ENCODE data around the gene TAF6L. TPM values are rescaled to one million over a fixed set of nuclear protein-coding genes. Genes with fewer than 3 reads are reported as not detected.

The TAF6L gene
- polyA plus RNA-seq, 3 donors = 5.1 to 35.5 (median 5.3) TPM

DNA sequence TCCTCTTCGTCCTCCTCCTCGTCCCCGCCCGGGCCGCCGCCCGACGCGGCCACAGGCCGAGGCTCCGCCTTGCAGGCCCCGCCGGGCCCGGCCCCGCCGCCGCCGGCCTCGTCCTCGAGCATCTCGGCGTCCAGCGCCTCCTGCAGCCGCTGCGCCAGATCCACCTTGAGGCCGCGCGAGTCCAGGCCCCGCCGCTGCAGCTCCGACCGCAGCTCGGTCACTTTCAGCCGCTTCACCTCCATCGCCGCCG lies 44.4 kb upstream of the TAF6L start:
- Histone ChIP-seq H3K4me1 (ENCODE audit: control insufficient read depth in 1 of 2, insufficient read depth in 2 of 2, low read length in 2 of 2) (peaks cover 36 to 45% of the 10 kb centered on the region in 2 donors), H3K27me3 (ENCODE audit: control insufficient read depth in 2 of 2, insufficient read depth in 2 of 2, low read length in 2 of 2) (no peaks in the 10 kb centered on the region), H4K20me1 (ENCODE audit: insufficient read depth, low read length) (peaks cover 55% of the 10 kb centered on the region), H2AFZ (ENCODE audit: insufficient read depth, low read depth, low read length, poor library complexity, severe bottlenecking) (peak overlapping the region; percentile 90), H3K27ac (ENCODE audit: low read depth in 1 of 2, low read length in 2 of 2) (peak overlapping the region; percentile 88 to 91), H3K36me3 (replicated peaks in 1 of 2; ENCODE audit: control insufficient read depth in 1 of 2, insufficient read depth in 2 of 2, low read length in 2 of 2) (peaks cover 29 to 35% of the 10 kb centered on the region in 2 donors), H3K9me3 (replicated peaks in 1 of 2; ENCODE audit: control insufficient read depth in 1 of 2, insufficient read depth in 1 of 2, low read length in 2 of 2) (no peaks in the 10 kb centered on the region), H3K9ac (ENCODE audit: insufficient read depth, low read length, poor library complexity, severe bottlenecking) (peak overlapping the region; percentile 91), H3K4me2 (replicated peaks; ENCODE audit: extremely low read depth, low read length, poor library complexity, severe bottlenecking) (peak overlapping the region; percentile 100), H3K4me3 (replicated peaks in 1 of 3; ENCODE audit: low read depth in 2 of 3, low read length in 3 of 3) (peak overlapping the region; percentile 84 to 97 (median 91)), H3K79me2 (ENCODE audit: insufficient read depth, low read length) (peaks cover 82% of the 10 kb centered on the region)
- Mint-ChIP-seq H3K27me3 (ENCODE audit: low read depth in 3 of 3) (no peaks in the 10 kb centered on the region), H3K9me3 (peaks cover 0 to 3% (median 0%) of the 10 kb centered on the region in 7 donors), H3K4me1 (peaks cover 47% of the 10 kb centered on the region), H3K27ac (peak overlapping the region; percentile 94 to 98 (median 98)), H3K36me3 (peaks cover 32 to 41% of the 10 kb centered on the region in 2 donors), H3K4me3 (peak overlapping the region; percentile 91 to 98)
- intact Hi-C loops (cut with micrococcal nuclease) = loop anchor here (1.0 to 5.0 kb wide), 3 partner anchors 17 to 45 kb away; partner anchors contain the start of gene TAF6L (in 2 of the 2)
- WGBS (ENCODE audit: insufficient coverage) = under 1% methylated on average over 37 of the region's 37 CpGs
- TF ChIP-seq, protein P1, sequence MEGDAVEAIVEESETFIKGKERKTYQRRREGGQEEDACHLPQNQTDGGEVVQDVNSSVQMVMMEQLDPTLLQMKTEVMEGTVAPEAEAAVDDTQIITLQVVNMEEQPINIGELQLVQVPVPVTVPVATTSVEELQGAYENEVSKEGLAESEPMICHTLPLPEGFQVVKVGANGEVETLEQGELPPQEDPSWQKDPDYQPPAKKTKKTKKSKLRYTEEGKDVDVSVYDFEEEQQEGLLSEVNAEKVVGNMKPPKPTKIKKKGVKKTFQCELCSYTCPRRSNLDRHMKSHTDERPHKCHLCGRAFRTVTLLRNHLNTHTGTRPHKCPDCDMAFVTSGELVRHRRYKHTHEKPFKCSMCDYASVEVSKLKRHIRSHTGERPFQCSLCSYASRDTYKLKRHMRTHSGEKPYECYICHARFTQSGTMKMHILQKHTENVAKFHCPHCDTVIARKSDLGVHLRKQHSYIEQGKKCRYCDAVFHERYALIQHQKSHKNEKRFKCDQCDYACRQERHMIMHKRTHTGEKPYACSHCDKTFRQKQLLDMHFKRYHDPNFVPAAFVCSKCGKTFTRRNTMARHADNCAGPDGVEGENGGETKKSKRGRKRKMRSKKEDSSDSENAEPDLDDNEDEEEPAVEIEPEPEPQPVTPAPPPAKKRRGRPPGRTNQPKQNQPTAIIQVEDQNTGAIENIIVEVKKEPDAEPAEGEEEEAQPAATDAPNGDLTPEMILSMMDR (IDR thresholded peaks at IDR 0.05) = no peak
- DNase-seq = no peak

DNA sequence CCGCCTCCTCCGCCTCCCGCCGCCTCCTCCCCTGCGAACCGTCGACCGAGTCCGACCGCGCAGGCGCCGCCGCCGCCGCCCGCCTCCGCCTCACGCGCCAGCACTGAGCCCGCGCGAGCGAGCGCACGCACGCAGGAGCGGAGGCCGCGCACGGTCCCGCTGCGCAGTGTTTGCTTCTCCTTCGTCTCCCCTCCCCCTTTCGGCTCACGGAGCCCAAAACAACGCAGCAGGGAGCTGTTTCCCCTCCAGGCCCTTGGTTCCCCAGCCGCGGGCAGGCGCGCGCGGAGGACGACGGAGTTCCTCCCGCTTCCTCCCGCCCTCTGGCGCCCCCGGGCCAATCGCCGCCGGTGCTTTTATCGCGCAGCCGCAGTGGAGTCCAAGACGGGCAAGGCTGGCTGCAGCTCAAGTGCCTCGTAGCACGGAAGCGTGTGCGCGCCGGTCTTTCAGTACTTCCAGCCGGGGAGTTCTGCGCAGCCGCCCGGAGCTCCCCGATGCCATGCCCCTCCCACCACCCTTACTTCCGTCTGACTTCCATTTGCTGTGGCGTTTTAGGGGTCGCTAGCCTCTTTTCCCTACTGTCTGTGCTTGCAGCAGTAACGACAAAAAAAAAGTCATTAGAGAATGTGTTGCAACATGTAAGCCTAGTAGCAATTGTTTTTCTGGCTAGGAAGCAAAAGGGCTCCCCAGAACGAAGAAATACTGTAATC lies 43.9 kb upstream of the TAF6L start, which contains the start of gene HNRNPUL2:
Gene HNRNPUL2 (minus strand): TSS at position 293 of the 707 bp plus-strand sequence. CDS start 301 bp downstream, outside the sequence.
- intact Hi-C loops (cut with micrococcal nuclease) = loop anchor here (1.0 to 5.0 kb wide), 2 partner anchors 18 to 45 kb away; partner anchors contain the start of gene TAF6L (in 2 of the 2)
- TF ChIP-seq, protein P1 (IDR thresholded peaks at IDR 0.05) = no peak

More for the DNA sequence above, 43.9 kb upstream of the TAF6L start, which contains the start of gene HNRNPUL2:
- H3K27ac ChIP-seq (ENCODE audit: low read depth in 1 of 2, low read length in 2 of 2) = peak within 1 kb of the TSS; percentile 88 to 91
- peaks cover 51% of the 10 kb centered on the region for H4K20me1 ChIP-seq (ENCODE audit: insufficient read depth, low read length)
- H3K79me2 ChIP-seq (ENCODE audit: insufficient read depth, low read length) = peaks cover 82% of the 10 kb centered on the region
- peaks cover 36 to 45% of the 10 kb centered on the region in 2 donors for H3K4me1 ChIP-seq (ENCODE audit: control insufficient read depth in 1 of 2, insufficient read depth in 2 of 2, low read length in 2 of 2)
- H3K36me3 Mint-ChIP-seq = peaks cover 27 to 37% of the 10 kb centered on the region in 2 donors
- no peaks in the 10 kb centered on the region for H3K9me3 ChIP-seq (replicated peaks in 1 of 2; ENCODE audit: control insufficient read depth in 1 of 2, insufficient read depth in 1 of 2, low read length in 2 of 2)
- under 1% methylated on average over 68 of the region's 72 CpGs for WGBS (ENCODE audit: insufficient coverage)
- H3K4me3 Mint-ChIP-seq = peak within 1 kb of the TSS; percentile 91 to 98
- peak within 1 kb of the TSS; percentile 94 to 98 (median 98) for H3K27ac Mint-ChIP-seq
- H3K36me3 ChIP-seq (replicated peaks in 1 of 2; ENCODE audit: control insufficient read depth in 1 of 2, insufficient read depth in 2 of 2, low read length in 2 of 2) = peaks cover 26 to 30% of the 10 kb centered on the region in 2 donors
- no peaks in the 10 kb centered on the region for H3K27me3 Mint-ChIP-seq (ENCODE audit: low read depth in 3 of 3)
- peak within 1 kb of the TSS; percentile 91 for H3K9ac ChIP-seq (ENCODE audit: insufficient read depth, low read length, poor library complexity, severe bottlenecking)
- DNase-seq = peak; percentile 99
- peaks cover 0 to 3% (median 0%) of the 10 kb centered on the region in 7 donors for H3K9me3 Mint-ChIP-seq
- H3K4me1 Mint-ChIP-seq = peaks cover 47% of the 10 kb centered on the region
- H3K27me3 ChIP-seq (ENCODE audit: control insufficient read depth in 2 of 2, insufficient read depth in 2 of 2, low read length in 2 of 2) = no peaks in the 10 kb centered on the region
- H3K4me3 ChIP-seq (replicated peaks in 1 of 3; ENCODE audit: low read depth in 2 of 3, low read length in 3 of 3) = peak within 1 kb of the TSS; percentile 84 to 97 (median 91)
- H2AFZ ChIP-seq (ENCODE audit: insufficient read depth, low read depth, low read length, poor library complexity, severe bottlenecking) = peak within 1 kb of the TSS; percentile 90
- peak within 1 kb of the TSS; percentile 100 for H3K4me2 ChIP-seq (replicated peaks; ENCODE audit: extremely low read depth, low read length, poor library complexity, severe bottlenecking)

Data from CD14-positive monocyte (primary cell).